Skeletal muscle tissue (tissue), 4 donors: Measurements from ENCODE around the gene TRPM8. TPM values are rescaled to one million over a fixed set of nuclear protein-coding genes. Genes with fewer than 3 reads are reported as not detected.

Source experiments
- H3K27ac ChIP-seq: one replicate; pipeline ENCODE4 v1.7.0; 2013; ENCODE audit warnings: mild to moderate bottlenecking, low read depth, low read length, inconsistent platforms
- H3K27me3 ChIP-seq, 3 donors: one replicate each; pipeline ENCODE4 v1.7.0; 2013; ENCODE audit warnings: low read length in 3 of 3; ENCODE audit not compliant: control insufficient read depth in 3 of 3, insufficient read depth in 3 of 3
- H3K36me3 ChIP-seq, 3 donors: one replicate each; pipeline ENCODE4 v1.7.0; 2013; ENCODE audit warnings: low read length in 3 of 3; ENCODE audit not compliant: control insufficient read depth in 3 of 3, insufficient read depth in 3 of 3
- H3K4me1 ChIP-seq, 3 donors: one replicate each; pipeline ENCODE4 v1.7.0; 2013; ENCODE audit warnings: low read length in 3 of 3, mild to moderate bottlenecking in 3 of 3; ENCODE audit not compliant: control insufficient read depth in 3 of 3, insufficient read depth in 3 of 3
- H3K4me3 ChIP-seq, 3 donors: one replicate each; pipeline ENCODE4 v1.7.0; 2013; ENCODE audit warnings: low read length in 3 of 3
- H3K9ac ChIP-seq, 3 donors: one replicate each; pipeline ENCODE4 v1.7.0; 2013; ENCODE audit warnings: low read length in 3 of 3, mild to moderate bottlenecking in 3 of 3, moderate library complexity in 2 of 3, low read depth in 1 of 3
- H3K9me3 ChIP-seq, 3 donors: one replicate each; pipeline ENCODE4 v1.7.0; 2013; ENCODE audit warnings: low read length in 3 of 3; ENCODE audit not compliant: control insufficient read depth in 3 of 3
- total RNA-seq: library from RNA; depleted of rRNA; stranded (reverse); fragments of >200 nt; gene quantifications from one replicate; pipeline ENCODE4 v1.2.3, GENCODE V29; 2014
- donor health status: Osteomylitis.

The TRPM8 gene
- total RNA-seq, 1 donor from 2014 or later: not detected

- no peaks in the 10 kb centered on the region for H3K36me3 ChIP-seq
- H3K4me1 ChIP-seq: no peaks in the 10 kb centered on the region
- H3K9me3 ChIP-seq: no peaks in the 10 kb centered on the region
- H3K27ac ChIP-seq: no peak overlapping the region
- no peak overlapping the region for H3K9ac ChIP-seq
- no peak overlapping the region for H3K4me3 ChIP-seq
- H3K27me3 ChIP-seq: peaks cover 0 to 13% (median 0%) of the 10 kb centered on the region in 3 donors
Observed at GRCh38 chr2:234006501-234006900, 89.3 kb downstream of the TRPM8 start.

GRCh38 chr2:234014427-234014826 lies 97.3 kb downstream of the TRPM8 start:
- H3K27ac ChIP-seq: no peak overlapping the region
- no peaks in the 10 kb centered on the region for H3K27me3 ChIP-seq
- no peak overlapping the region for H3K9ac ChIP-seq
- H3K36me3 ChIP-seq: no peaks in the 10 kb centered on the region
- H3K9me3 ChIP-seq: no peaks in the 10 kb centered on the region
- H3K4me3 ChIP-seq: no peak overlapping the region
- no peaks in the 10 kb centered on the region for H3K4me1 ChIP-seq

- no peaks in the 10 kb centered on the region for H3K4me1 ChIP-seq
- H3K36me3 ChIP-seq: no peaks in the 10 kb centered on the region
- H3K27ac ChIP-seq: no peak overlapping the region
- H3K4me3 ChIP-seq: no peak overlapping the region
- H3K9me3 ChIP-seq: no peaks in the 10 kb centered on the region
- no peaks in the 10 kb centered on the region for H3K27me3 ChIP-seq
- no peak overlapping the region for H3K9ac ChIP-seq
Observed at GRCh38 chr2:234015861-234016260, 98.7 kb downstream of the TRPM8 start.

- Histone ChIP-seq H3K9me3 (peaks cover 0 to 6% (median 3%) of the 10 kb centered on the region in 3 donors), H3K9ac (no peak overlapping the region), H3K4me3 (no peak overlapping the region), H3K27ac (no peak overlapping the region), H3K4me1 (no peaks in the 10 kb centered on the region), H3K27me3 (peaks cover 0 to 2% (median 0%) of the 10 kb centered on the region in 3 donors), H3K36me3 (no peaks in the 10 kb centered on the region)
Observed at GRCh38 chr2:234019896-234020295, 102.7 kb downstream of the TRPM8 start.

- H3K4me1 ChIP-seq: no peaks in the 10 kb centered on the region
- H3K4me3 ChIP-seq: no peak overlapping the region
- no peak overlapping the region for H3K9ac ChIP-seq
- H3K27me3 ChIP-seq: peaks cover 0 to 2% (median 0%) of the 10 kb centered on the region in 3 donors
- H3K36me3 ChIP-seq: no peaks in the 10 kb centered on the region
- H3K9me3 ChIP-seq: peaks cover 0 to 6% (median 3%) of the 10 kb centered on the region in 3 donors
- H3K27ac ChIP-seq: no peak overlapping the region
Observed at GRCh38 chr2:234020332-234020731, 103.2 kb downstream of the TRPM8 start.

- Histone ChIP-seq H3K9ac (no peak overlapping the region), H3K27me3 (peaks cover 0 to 5% (median 0%) of the 10 kb centered on the region in 3 donors), H3K4me1 (no peaks in the 10 kb centered on the region), H3K4me3 (no peak overlapping the region), H3K9me3 (peaks cover 0 to 6% (median 3%) of the 10 kb centered on the region in 3 donors), H3K36me3 (no peaks in the 10 kb centered on the region), H3K27ac (no peak overlapping the region)
Observed at GRCh38 chr2:234022424-234022823, 105.3 kb downstream of the TRPM8 start.

GRCh38 chr2:234024304-234024703 lies 107.1 kb downstream of the TRPM8 start:
- Histone ChIP-seq H3K27me3 (peaks cover 0 to 11% (median 0%) of the 10 kb centered on the region in 3 donors), H3K9ac (no peak overlapping the region), H3K9me3 (peaks cover 0 to 6% (median 3%) of the 10 kb centered on the region in 3 donors), H3K36me3 (no peaks in the 10 kb centered on the region), H3K4me3 (no peak overlapping the region), H3K27ac (no peak overlapping the region), H3K4me1 (no peaks in the 10 kb centered on the region)

GRCh38 chr2:234025466-234025865 lies 108.3 kb downstream of the TRPM8 start:
- Histone ChIP-seq H3K9ac (no peak overlapping the region), H3K4me1 (no peaks in the 10 kb centered on the region), H3K27ac (no peak overlapping the region), H3K4me3 (peak overlapping the region in 1 of 3 donors; percentile 64), H3K36me3 (no peaks in the 10 kb centered on the region), H3K27me3 (peaks cover 0 to 11% (median 0%) of the 10 kb centered on the region in 3 donors), H3K9me3 (peaks cover 0 to 6% (median 3%) of the 10 kb centered on the region in 3 donors)

- no peak overlapping the region for H3K9ac ChIP-seq
- peak overlapping the region in 1 of 3 donors; percentile 64 for H3K4me3 ChIP-seq
- H3K4me1 ChIP-seq: no peaks in the 10 kb centered on the region
- peaks cover under 1 to 14% (median 2%) of the 10 kb centered on the region in 3 donors for H3K27me3 ChIP-seq
- no peaks in the 10 kb centered on the region for H3K36me3 ChIP-seq
- H3K9me3 ChIP-seq: peaks cover 0 to 6% (median 3%) of the 10 kb centered on the region in 3 donors
- no peak overlapping the region for H3K27ac ChIP-seq
Observed at GRCh38 chr2:234025891-234026401, 108.8 kb downstream of the TRPM8 start.

GRCh38 chr2:234026693-234027254 lies 109.6 kb downstream of the TRPM8 start:
- no peaks in the 10 kb centered on the region for H3K4me1 ChIP-seq
- H3K4me3 ChIP-seq: no peak overlapping the region
- H3K36me3 ChIP-seq: no peaks in the 10 kb centered on the region
- peaks cover 0 to 6% (median 3%) of the 10 kb centered on the region in 3 donors for H3K9me3 ChIP-seq
- peaks cover 4 to 14% (median 8%) of the 10 kb centered on the region in 3 donors for H3K27me3 ChIP-seq
- H3K9ac ChIP-seq: no peak overlapping the region
- H3K27ac ChIP-seq: no peak overlapping the region
